Fibroblast of lung (primary cell): ENCODE results near the gene ADH1A. TPM values are rescaled to one million over a fixed set of nuclear protein-coding genes. Genes with fewer than 3 reads are reported as not detected.

Experiments
- DNase-seq, 2 donors: peaks; one replicate each; pipeline versions ENCODE4 v3.0.0 to v3.0.0-alpha.2; 2010; ENCODE audit warnings: low read depth in 2 of 2
- H2AFZ ChIP-seq: 2 replicates; pipeline ENCODE4 v1.5.1; 2012; ENCODE audit warnings: low read length, control low read depth, inconsistent platforms
- H3K27ac ChIP-seq: 2 replicates; pipeline ENCODE4 v1.5.1; 2011; ENCODE audit warnings: low read length, control low read depth; ENCODE audit not compliant: insufficient read depth
- H3K27me3 ChIP-seq: 2 replicates; pipeline ENCODE4 v1.5.1; 2011; ENCODE audit warnings: mild to moderate bottlenecking, low read length; ENCODE audit not compliant: control insufficient read depth, insufficient read depth
- H3K36me3 ChIP-seq: 2 replicates; pipeline ENCODE4 v1.5.1; 2011; ENCODE audit warnings: low read length; ENCODE audit not compliant: control insufficient read depth, insufficient read depth
- H3K4me1 ChIP-seq: 2 replicates; pipeline ENCODE4 v1.5.1; 2011; ENCODE audit warnings: low read length; ENCODE audit not compliant: control insufficient read depth, insufficient read depth; ENCODE audit errors: extremely low read depth
- H3K4me2 ChIP-seq: 2 replicates; pipeline ENCODE4 v1.5.1; 2011; ENCODE audit warnings: low read length, control low read depth; ENCODE audit not compliant: insufficient read depth; ENCODE audit errors: extremely low read depth
- H3K4me3 ChIP-seq, 4 experiments: fragments of 200-600 bp in 1 of 4; sonication (generic) in 1 of 4; replicated peaks in 1 of 4; 2 replicates each; pipeline ENCODE4 v1.5.1; 2011 to 2016; ENCODE audit warnings: low read length in 4 of 4, low read depth in 3 of 4, mild to moderate bottlenecking in 3 of 4, control low read depth in 2 of 4, inconsistent platforms in 1 of 4, mixed read lengths in 1 of 4; ENCODE audit not compliant: insufficient read depth in 1 of 4; ENCODE audit errors: control extremely low read depth in 1 of 4
- H3K79me2 ChIP-seq: 2 replicates; pipeline ENCODE4 v1.5.1; 2012; ENCODE audit warnings: mild to moderate bottlenecking, low read length, inconsistent platforms; ENCODE audit not compliant: control insufficient read depth, insufficient read depth
- H3K9ac ChIP-seq: 2 replicates; pipeline ENCODE4 v1.5.1; 2011; ENCODE audit warnings: mild to moderate bottlenecking, low read length, control low read depth; ENCODE audit not compliant: insufficient read depth
- H3K9me3 ChIP-seq: 2 replicates; pipeline ENCODE4 v1.5.1; 2012; ENCODE audit warnings: low read depth, low read length; ENCODE audit not compliant: control insufficient read depth, insufficient read depth
- H4K20me1 ChIP-seq: 2 replicates; pipeline ENCODE4 v1.5.1; 2011; ENCODE audit warnings: low read length; ENCODE audit not compliant: control insufficient read depth, insufficient read depth; ENCODE audit errors: extremely low read depth
- EZH2 ChIP-seq: IDR thresholded peaks from 2 replicates; pipeline ENCODE4 v1.5.1; 2012; ENCODE audit warnings: low read length, control low read depth, mild to moderate bottlenecking; ENCODE audit errors: missing control alignments
- polyA minus RNA-seq: library from RNA; depleted of rRNA, polyadenylated mRNA; stranded (reverse); fragments of >200 nt; gene quantifications from 2 replicates; pipeline ENCODE4 v1.2.3, GENCODE V29; 2011; ENCODE audit warnings: low replicate concordance
- polyA plus RNA-seq, 2 donors: library from polyadenylated mRNA; depleted of rRNA in 1 of 2; stranded (reverse) in 1 of 2; unstranded in 1 of 2; fragments of >200 nt; gene quantifications; 2 replicates each; pipeline ENCODE4 v1.2.1, GENCODE V29; 2011 to 2012; ENCODE audit warnings: missing spikeins in 1 of 2
- total RNA-seq: library from RNA; depleted of rRNA; stranded (reverse); fragments of >200 nt; gene quantifications from 2 replicates; pipeline ENCODE4 v1.2.1, GENCODE V29; 2014
- TF ChIP-seq, protein P1 (sequence below), 2 donors: IDR thresholded peaks in 1 of 2; conservative IDR thresholded peaks in 1 of 2; 1 replicate in 1 of 2; 2 replicates in 1 of 2; pipeline ENCODE4 v1.5.1; 2011 to 2012; ENCODE audit warnings: low read length in 2 of 2, control low read depth in 1 of 2, inconsistent platforms in 1 of 2, low read depth in 1 of 2, mild to moderate bottlenecking in 1 of 2

The ADH1A gene
- total RNA-seq = 0.17 TPM in 1 of 2 replicates, not detected in the other
- 0.06 TPM in 1 of 2 replicates, not detected in the other for polyA plus RNA-seq
- 0.20 TPM in 1 of 2 replicates, not detected in the other for polyA plus RNA-seq (2012)
- not detected in 2 replicates for polyA minus RNA-seq

GRCh38 chr4:99290848-99291786 lies at the start of gene ADH1A:
ADH1A (minus strand) TSS chr4:99290985; CDS start chr4:99290914, 71 bp downstream.
- no peak within 1 kb of the TSS for H3K4me2 ChIP-seq
- no peaks in the 10 kb centered on the region for H3K79me2 ChIP-seq
- no peaks in the 10 kb centered on the region for H4K20me1 ChIP-seq
- no peaks in the 10 kb centered on the region for H3K27me3 ChIP-seq
- no peak within 1 kb of the TSS for H3K4me3 ChIP-seq
- no peak for TF ChIP-seq EZH2
- TF ChIP-seq, protein P1, sequence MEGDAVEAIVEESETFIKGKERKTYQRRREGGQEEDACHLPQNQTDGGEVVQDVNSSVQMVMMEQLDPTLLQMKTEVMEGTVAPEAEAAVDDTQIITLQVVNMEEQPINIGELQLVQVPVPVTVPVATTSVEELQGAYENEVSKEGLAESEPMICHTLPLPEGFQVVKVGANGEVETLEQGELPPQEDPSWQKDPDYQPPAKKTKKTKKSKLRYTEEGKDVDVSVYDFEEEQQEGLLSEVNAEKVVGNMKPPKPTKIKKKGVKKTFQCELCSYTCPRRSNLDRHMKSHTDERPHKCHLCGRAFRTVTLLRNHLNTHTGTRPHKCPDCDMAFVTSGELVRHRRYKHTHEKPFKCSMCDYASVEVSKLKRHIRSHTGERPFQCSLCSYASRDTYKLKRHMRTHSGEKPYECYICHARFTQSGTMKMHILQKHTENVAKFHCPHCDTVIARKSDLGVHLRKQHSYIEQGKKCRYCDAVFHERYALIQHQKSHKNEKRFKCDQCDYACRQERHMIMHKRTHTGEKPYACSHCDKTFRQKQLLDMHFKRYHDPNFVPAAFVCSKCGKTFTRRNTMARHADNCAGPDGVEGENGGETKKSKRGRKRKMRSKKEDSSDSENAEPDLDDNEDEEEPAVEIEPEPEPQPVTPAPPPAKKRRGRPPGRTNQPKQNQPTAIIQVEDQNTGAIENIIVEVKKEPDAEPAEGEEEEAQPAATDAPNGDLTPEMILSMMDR (conservative IDR thresholded peaks at IDR 0.05 in 1 of 2, IDR thresholded peaks at IDR 0.05 in 1 of 2; ENCODE audit: low read depth in 1 of 2, low read length in 2 of 2) = no peak
- no peaks in the 10 kb centered on the region for H3K9me3 ChIP-seq
- no peaks in the 10 kb centered on the region for H3K36me3 ChIP-seq
- DNase-seq = no peak
- no peak within 1 kb of the TSS for H3K27ac ChIP-seq
- no peaks in the 10 kb centered on the region for H3K4me1 ChIP-seq
- no peak within 1 kb of the TSS for H3K9ac ChIP-seq
- no peak within 1 kb of the TSS for H2AFZ ChIP-seq

- no peaks in the 10 kb centered on the region for H3K79me2 ChIP-seq
- no peak overlapping the region for H2AFZ ChIP-seq
- no peak overlapping the region for H3K4me2 ChIP-seq
- no peak overlapping the region for H3K4me3 ChIP-seq
- H3K9ac ChIP-seq = no peak overlapping the region
- no peaks in the 10 kb centered on the region for H3K36me3 ChIP-seq
- no peaks in the 10 kb centered on the region for H3K9me3 ChIP-seq
- no peaks in the 10 kb centered on the region for H3K4me1 ChIP-seq
- TF ChIP-seq EZH2 = no peak
- TF ChIP-seq, protein P1 (conservative IDR thresholded peaks at IDR 0.05 in 1 of 2, IDR thresholded peaks at IDR 0.05 in 1 of 2; ENCODE audit: low read depth in 1 of 2, low read length in 2 of 2) = no peak
- H3K27me3 ChIP-seq = no peaks in the 10 kb centered on the region
- no peak for DNase-seq
- H4K20me1 ChIP-seq = no peaks in the 10 kb centered on the region
- no peak overlapping the region for H3K27ac ChIP-seq
Measured at GRCh38 chr4:99339172-99339571, 48.4 kb upstream of the ADH1A start.

DNA sequence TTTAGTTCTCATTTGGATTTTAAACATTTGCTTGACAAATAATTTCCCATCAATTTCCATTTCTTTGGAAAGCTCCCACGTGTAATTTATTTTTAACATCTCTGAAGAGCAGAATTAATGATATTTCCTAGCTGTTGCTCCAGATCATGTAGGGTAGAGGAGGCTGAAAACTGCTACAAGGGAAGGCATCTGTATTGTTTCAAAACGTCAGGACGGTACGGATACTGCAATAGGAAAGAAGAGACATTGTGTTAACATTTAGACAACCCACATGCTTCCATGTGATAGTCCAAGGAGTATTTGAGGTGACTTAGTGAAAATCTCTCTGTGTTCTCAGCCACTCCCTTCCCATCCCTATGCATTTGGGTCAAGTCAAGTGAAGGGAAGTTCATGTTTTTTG lies 45.8 kb upstream of the ADH1A start:
- Histone ChIP-seq H4K20me1 (no peaks in the 10 kb centered on the region), H3K4me3 (no peak overlapping the region), H3K4me2 (no peak overlapping the region), H3K79me2 (no peaks in the 10 kb centered on the region), H3K27me3 (no peaks in the 10 kb centered on the region), H3K9me3 (no peaks in the 10 kb centered on the region), H3K36me3 (no peaks in the 10 kb centered on the region), H2AFZ (no peak overlapping the region), H3K9ac (no peak overlapping the region), H3K27ac (no peak overlapping the region), H3K4me1 (no peaks in the 10 kb centered on the region)
- no peak for TF ChIP-seq EZH2
- TF ChIP-seq, protein P1 (conservative IDR thresholded peaks at IDR 0.05 in 1 of 2, IDR thresholded peaks at IDR 0.05 in 1 of 2; ENCODE audit: low read depth in 1 of 2, low read length in 2 of 2) = no peak
- DNase-seq = no peak
